Inferior parietal cortex (tissue), 1 donor: ENCODE measurements around the gene CTTNBP2NL.
"Not testable (repeated sequence)": the region's sequence is repeated elsewhere in the genome, so short reads cannot be mapped to it uniquely, and the experiment has no call there.

Experiments
- DNase-seq: peaks from one replicate; pipeline ENCODE4 v3.0.0-alpha.2; 2016; ENCODE audit errors: extremely low spot score

CTTNBP2NL gene

GRCh38 chr1:112386024-112386723 is 9.8 kb upstream of the CTTNBP2NL start:
- DNase-seq, result no peak

- no peak for DNase-seq
Measured at GRCh38 chr1:112386731-112387346, 9.2 kb upstream of the CTTNBP2NL start.

GRCh38 chr1:112387807-112388206 is 8.2 kb upstream of the CTTNBP2NL start:
- DNase-seq, result no peak

GRCh38 chr1:112388436-112388835 is 7.6 kb upstream of the CTTNBP2NL start:
- DNase-seq, result no peak

GRCh38 chr1:112389689-112390088 is 6.3 kb upstream of the CTTNBP2NL start:
- no peak for DNase-seq

- DNase-seq, result not testable (repeated sequence)
Measured at GRCh38 chr1:112390335-112390734, 5.7 kb upstream of the CTTNBP2NL start.

GRCh38 chr1:112390775-112391602 is 5.0 kb upstream of the CTTNBP2NL start:
- peak; percentile 97 for DNase-seq

GRCh38 chr1:112391603-112391940 is 4.4 kb upstream of the CTTNBP2NL start:
- DNase-seq, result no peak

- no peak for DNase-seq
Measured at GRCh38 chr1:112393631-112393974, 2.4 kb upstream of the CTTNBP2NL start.

- DNase-seq, result no peak
Measured at GRCh38 chr1:112394743-112395062, 1.3 kb upstream of the CTTNBP2NL start.

GRCh38 chr1:112395256-112395820 is 676 bp upstream of the CTTNBP2NL start:
- no peak for DNase-seq

- no peak for DNase-seq
Measured at GRCh38 chr1:112396653-112397471, 848 bp downstream of the CTTNBP2NL start.

- DNase-seq, result no peak
Measured at GRCh38 chr1:112397841-112398240, 1.8 kb downstream of the CTTNBP2NL start.

GRCh38 chr1:112399456-112399855 is 3.4 kb downstream of the CTTNBP2NL start:
- no peak for DNase-seq

- not testable (repeated sequence) for DNase-seq
Measured at GRCh38 chr1:112400706-112401105, 4.7 kb downstream of the CTTNBP2NL start.

- DNase-seq, result no peak
Measured at GRCh38 chr1:112402682-112403643, 6.9 kb downstream of the CTTNBP2NL start.

- no peak for DNase-seq
Measured at GRCh38 chr1:112406771-112407170, 10.8 kb downstream of the CTTNBP2NL start.

- no peak for DNase-seq
Measured at GRCh38 chr1:112409414-112409813, 13.4 kb downstream of the CTTNBP2NL start.

GRCh38 chr1:112410673-112411072 is 14.7 kb downstream of the CTTNBP2NL start:
- DNase-seq, result no peak

GRCh38 chr1:112417271-112417670 is 21.3 kb downstream of the CTTNBP2NL start:
- no peak for DNase-seq
